Erythroblast (primary cell): Measurements from ENCODE around the gene HTR3C.

ENCODE experiments used
- DNase-seq, 2 experiments: peaks; one replicate each; lab custom pipeline; 2025; lab: John Stamatoyannopoulos, UW
- GATA1 ChIP-seq: IDR thresholded peaks from 2 replicates; pipeline ENCODE4 v1.6.1; 2011; ENCODE audit warnings: low read depth, mild to moderate bottlenecking, control low read depth, low read length, moderate library complexity
- POLR2A ChIP-seq: IDR thresholded peaks from 2 replicates; pipeline ENCODE4 v1.6.1; 2011; ENCODE audit warnings: mild to moderate bottlenecking, low read length

The HTR3C gene

DNA sequence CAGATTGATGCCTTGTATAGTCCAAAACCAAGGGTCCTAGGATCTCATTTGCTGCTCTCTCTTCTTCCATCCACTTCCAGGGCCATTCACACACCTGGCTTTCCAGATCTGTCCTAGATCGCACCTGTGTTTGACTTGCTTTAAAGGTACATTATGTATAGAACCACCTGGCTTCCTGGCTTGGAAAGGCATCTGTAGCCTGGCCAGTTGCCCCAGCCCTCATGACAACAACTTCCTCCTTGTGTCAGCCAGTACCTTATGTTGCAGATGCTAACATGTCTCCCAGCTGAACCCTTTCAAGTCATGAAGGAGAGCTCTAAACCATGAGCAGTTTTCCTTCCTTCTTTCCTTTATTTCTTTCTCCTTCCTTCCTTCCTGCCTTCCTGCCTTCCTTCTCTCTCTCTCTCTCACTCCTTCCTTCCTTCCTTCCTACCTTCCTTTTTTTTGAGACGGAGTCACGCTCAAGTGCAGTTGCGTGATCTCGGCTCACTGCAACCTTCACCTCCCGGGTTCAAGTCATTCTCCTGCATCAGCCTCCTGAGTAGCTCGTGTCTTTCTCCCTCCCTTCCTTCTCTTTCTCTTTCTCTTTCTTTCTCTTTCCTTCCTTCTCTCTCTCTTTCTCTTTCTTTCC is 2.5 kb upstream of the HTR3C start:
- no peak for DNase-seq
- no peak for TF ChIP-seq GATA1
- TF ChIP-seq POLR2A = no peak

DNA sequence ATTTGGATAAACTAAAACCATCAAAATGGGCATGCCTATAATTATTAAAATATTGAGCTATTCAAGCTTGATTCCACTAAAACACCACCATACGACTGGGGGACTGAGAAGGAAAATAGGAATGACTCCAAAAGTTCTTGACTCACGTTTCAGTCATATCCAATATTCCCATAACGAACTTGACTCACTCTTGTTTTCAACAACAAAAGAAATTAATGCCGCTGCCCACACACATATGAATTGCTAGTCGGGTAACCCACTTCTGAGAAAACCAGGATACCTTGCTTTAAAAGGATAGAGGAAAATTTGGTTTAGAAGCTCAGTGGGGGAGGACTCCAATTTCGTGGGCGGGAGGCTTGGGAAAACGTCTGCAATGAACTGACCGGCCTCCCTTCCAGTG is 5.2 kb downstream of the HTR3C start:
- DNase-seq = no peak
- TF ChIP-seq POLR2A = no peak
- no peak for TF ChIP-seq GATA1

DNA sequence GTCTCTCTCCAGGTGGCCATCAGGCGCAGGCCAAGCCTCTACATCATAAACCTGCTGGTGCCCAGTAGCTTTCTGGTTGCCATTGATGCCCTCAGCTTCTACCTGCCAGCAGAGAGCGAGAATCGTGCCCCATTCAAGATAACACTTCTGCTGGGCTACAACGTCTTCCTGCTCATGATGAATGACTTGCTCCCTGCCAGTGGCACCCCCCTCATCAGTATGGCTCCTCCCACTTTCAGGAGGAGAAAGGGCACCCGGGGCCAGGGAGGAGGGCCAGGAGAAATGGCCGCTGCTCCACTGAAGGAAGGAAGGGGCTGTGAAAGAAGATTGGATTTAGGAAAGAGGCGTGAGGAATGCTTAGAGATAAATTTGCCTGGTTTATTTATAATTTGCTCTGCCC is 6.6 kb downstream of the HTR3C start:
- TF ChIP-seq POLR2A = no peak
- no peak for TF ChIP-seq GATA1
- peak; percentile 45 to 51 for DNase-seq

DNA sequence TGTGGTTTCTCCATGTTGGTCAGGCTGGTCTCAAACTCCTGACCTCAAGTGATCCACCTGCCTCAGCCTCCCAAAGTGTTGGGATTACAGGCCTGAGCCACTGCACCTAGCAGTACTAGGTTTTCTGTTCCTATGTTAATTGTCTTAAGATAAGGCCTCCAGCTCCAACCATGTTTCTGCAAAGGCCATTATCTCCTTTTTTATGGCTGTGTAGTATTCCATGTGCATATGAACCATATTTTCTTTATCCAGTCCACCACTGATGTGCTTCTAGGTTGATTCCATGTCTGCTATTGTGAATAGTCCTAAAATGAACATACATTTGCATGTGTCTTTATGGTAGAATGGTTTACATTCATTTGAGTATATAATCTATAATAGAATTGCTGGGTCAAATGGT is 9.8 kb downstream of the HTR3C start:
- TF ChIP-seq POLR2A = no peak
- TF ChIP-seq GATA1 = no peak
- no peak for DNase-seq

DNA sequence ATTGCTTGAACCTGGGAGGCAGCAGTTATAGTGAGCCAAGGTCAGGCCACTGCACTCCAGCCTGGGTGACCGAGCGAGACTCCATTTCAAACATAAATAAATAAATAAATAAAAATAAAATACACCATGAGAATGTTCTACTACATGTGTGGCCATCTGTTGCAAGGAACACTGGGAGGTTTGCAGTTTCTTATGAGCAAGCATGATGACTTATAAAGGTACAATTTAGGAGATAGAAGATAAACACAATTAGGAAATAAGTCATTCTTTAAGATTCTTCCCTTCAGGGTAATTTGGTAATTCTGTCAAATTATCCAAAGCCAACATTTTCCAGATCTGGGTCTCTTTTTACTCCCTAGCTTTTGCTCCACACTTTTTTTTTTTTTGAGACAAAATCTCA is 13.4 kb downstream of the HTR3C start:
- no peak for DNase-seq
- no peak for TF ChIP-seq POLR2A

DNA sequence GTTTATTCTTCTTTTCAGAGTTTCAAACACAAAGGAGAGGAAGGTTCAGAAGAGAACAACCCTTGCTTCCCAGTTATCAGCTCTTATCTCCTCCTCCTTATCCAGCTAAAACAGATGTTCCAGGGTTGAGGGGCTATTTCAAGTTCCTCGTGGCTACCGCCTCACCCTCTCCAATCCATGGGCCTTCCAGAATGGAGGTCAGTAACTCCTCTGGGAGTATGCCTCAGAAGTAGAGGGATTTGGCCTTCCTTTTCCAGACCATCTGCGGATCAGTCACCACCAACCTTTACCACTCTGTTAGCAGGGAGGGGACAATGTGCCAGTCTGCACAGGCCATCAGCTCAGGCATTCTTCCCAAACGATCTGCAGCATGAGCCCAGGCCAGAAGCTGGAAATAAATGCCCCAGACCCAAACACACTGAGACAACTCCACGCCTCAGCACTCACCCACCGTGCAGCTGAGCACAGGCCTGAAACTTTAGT is 14.8 kb downstream of the HTR3C start:
- TF ChIP-seq GATA1 = peak; percentile 25
- TF ChIP-seq POLR2A = no peak
- peak; percentile 69 to 88 for DNase-seq

DNA sequence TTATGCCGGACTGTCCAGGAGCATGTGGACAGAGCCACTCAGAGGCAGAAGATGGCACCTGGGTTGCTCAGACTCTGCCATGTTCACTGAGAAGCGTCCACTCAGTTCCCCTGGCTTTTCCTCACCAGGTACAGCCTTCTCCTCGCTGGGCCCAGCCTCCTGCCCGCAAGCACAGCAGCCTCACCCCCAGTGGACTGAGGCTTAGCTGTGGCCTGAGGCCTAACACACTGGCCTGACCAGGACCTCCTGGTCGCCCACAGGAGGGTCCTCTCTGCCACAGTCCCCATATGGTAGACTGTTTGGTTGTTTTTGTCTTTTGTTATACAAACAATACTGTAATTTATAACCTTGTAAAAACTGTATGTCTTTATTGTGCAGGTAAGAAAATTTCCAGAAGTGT is 15.5 kb downstream of the HTR3C start:
- no peak for DNase-seq
- no peak for TF ChIP-seq GATA1
- TF ChIP-seq POLR2A = no peak

DNA sequence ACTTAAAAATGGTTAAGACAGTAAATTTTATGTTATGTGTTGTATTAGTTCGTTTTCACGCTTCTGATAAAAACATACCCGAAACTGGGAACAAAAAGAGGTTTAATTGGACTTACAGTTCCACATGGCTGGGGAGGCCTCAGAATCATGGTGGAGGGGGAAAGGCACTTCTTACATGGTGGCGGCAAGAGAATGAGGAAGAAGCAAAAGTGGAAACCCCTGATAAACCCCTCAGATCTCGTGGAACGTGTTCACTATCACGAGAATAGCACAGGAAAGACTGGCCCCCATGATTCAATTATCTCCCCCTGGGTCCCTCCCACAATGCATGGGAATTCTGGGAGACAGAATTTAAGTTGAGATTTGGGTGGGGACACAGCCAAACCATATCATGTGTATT is 18.3 kb downstream of the HTR3C start:
- peak; percentile 7 to 42 for DNase-seq

DNA sequence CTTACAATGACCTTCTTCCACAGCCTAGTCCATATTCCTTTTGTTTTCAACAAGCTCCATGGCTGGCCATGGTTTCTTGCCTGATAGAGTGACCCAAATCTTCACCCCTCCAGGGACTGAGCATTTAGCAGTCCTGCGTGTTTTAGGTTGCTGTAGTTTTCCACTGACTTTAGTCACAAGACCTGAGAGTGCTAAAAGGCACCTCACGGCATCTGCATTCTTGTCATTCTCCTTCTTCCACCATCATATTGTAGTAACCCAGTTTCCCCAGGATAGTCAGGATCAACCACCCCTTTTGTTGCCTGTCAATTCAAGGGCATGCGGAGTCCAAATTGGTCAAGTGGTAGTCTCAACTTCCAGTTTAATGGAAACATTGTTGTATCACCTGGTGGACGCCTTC is 20.8 kb downstream of the HTR3C start:
- DNase-seq = no peak
- no peak for TF ChIP-seq GATA1
- no peak for TF ChIP-seq POLR2A

DNA sequence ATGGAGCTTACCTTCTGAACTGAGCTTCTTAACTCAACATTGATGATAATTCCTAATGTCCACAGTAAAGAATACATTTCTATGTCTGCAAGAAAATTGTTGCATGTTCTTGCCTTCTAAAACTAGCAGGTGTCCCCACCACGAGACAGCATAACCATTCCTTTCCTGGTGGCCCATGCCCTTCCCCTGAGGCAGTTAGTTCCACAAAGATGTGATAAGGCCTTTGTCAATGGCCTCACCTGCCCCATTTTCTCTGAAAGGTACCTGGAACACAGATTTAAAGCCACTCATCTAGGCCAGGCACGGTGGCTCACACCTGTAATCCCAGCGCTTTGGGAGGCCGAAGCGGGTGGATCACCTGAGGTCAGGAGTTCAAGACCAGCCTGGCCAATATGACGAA is 23.1 kb downstream of the HTR3C start:
- TF ChIP-seq GATA1 (no peak), POLR2A (no peak)
- no peak for DNase-seq

DNA sequence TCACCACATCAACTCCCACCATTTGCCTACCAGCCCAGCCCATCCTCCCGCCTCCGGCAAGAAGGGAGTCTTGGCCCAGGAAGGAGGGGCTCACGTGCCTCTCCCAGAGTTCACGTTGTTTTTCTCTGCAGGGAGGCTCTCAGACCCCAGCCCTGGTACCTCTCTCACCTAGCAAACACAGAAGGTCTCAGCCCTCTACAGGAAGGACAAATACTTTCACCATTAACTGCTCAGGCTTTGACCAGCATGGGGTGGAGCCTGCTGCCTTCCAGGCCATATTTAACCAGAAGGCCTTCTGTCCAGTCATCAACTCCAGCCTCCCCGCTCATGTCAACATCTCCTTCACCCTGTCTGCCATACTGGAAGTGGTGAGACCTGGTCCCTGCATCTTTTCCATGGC is 25.0 kb downstream of the HTR3C start:
- DNase-seq = no peak
- TF ChIP-seq GATA1 (no peak), POLR2A (no peak)

DNA sequence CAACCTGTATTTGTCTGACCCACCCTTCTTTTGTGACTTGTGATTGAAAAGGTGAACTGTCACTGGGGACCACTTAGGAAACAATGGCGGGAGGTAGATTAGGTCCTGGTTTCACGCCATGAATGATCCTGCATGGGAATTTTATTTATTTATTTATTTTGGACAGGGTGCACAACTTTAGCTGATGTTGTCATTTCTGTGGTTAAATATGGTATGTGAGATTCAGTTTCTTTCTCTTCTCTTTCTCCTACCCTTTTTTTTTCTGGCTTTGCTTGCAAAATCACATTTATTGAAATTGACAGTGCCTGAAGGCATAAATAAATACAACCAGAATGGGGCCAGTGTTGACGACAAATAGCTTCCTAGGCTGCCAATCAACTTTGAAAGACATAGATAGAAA is 26.0 kb downstream of the HTR3C start:
- DNase-seq = no peak
- TF ChIP-seq GATA1 (no peak), POLR2A (no peak)

DNA sequence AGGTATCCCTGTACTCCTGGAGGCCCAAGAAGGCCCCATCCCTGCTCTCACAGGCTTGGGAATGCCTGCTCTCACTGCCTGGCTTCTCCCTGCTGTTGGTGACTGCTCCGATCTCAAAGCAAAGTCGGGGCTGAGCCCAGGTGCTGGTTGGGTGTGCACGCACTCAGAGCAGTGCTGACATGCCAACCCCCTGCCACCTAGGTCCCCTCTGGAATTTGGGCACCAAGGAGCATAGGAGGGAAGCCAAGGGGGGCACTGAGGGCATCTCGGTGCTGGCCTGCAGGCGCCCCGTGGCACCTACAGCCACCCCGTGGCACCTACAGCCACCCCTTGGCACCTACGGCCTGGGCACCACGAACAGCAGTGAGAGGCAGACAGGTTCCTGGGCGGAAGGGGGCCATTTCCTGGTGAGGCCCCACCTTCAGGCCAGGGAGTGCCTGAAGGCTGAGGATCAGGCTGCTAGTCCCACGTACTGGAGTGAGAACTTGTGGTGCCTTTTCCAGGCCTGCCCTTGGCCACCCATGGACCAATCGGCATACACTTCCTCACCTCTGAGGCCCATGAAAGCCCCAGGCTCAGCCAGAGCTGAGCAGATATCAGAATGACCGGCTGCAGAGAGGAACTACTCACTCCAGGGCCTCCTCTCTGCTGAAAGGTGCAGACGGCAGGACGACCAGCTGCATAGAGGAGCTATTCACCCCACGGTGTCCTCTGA is 28.4 kb downstream of the HTR3C start:
- TF ChIP-seq POLR2A = no peak
- TF ChIP-seq GATA1 = no peak
- no peak for DNase-seq

DNA sequence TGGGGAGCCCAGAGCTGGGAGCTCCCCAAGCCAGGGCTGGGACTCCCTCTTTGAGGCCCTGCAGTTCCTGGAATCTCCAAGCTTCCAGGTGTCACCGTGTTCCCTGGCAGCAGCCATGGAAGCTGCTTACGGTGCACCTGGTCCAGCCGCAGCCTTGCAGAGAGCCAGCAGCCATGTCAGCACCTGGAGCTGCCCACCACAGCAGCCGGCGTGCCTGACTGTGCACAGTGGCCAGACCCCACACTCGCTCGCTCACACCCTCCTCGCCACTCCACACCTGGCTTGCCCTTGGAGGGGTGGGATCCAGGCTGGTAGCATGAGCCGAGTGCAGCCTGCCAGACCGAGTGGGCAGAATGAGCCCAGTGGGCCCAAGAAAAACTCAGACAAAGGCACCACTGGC is 29.2 kb downstream of the HTR3C start:
- DNase-seq = no peak

DNA sequence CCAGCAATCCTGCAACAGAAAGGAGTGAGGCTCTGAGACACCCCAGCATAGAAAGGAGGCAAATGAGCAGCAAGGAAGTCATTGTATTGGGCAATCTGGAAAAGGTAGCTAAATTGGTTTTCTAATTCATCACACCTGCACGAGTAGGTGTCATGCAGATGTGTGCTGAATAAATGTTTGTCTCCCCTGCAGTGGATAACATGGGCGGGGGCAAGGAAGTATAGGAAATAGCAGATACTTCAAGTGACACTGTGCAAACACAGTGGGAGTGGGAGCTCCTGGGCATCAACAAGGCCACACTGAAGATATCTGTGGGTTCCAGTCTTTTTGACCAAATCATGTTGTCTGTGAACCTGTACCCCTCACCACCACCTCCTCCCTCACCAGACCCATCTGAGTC is 29.6 kb downstream of the HTR3C start:
- DNase-seq = no peak
- TF ChIP-seq POLR2A = no peak

More for the DNA sequence above, 29.2 kb downstream of the HTR3C start:
- TF ChIP-seq GATA1 = no peak
- no peak for TF ChIP-seq POLR2A

DNA sequence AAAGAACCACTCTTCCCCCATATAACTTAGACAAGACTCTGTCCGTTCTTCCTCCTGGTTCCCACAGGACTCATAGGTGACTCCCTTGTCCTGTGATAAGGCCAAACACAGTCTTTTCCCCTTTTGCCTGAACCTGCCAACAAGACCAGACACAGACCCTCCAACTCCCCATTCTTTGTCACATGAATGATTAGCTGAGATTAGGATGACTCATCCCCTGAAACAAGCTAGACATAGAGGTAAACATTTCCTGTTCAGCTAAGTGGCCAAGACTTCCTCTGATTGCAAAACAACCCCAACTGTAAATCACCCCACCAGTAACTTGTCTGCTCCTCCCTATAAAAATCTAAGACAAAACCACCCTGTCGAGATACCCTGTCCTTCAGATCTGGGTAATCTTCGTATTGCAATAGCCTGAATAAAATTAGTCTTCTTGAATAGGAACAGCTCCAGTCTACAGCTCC is 32.6 kb downstream of the HTR3C start:
- DNase-seq = peak in 1 of 2 experiments; percentile 3
- TF ChIP-seq GATA1 (no peak), POLR2A (no peak)
